ENCODE data around the gene TDRD1. TPM values are rescaled to one million over a fixed set of nuclear protein-coding genes. Genes with fewer than 3 reads are reported as not detected.

Gene TDRD1
- total and polyA plus RNA-seq, 10 of the 15 experiments (the other 5 are each of a cell fraction or from before 2014, with no cell fraction given) = 0.03 to 0.04 TPM; not detected in 8

- no TSS peak for BruUV-seq (replicated peaks)
- whole genome bisulfite sequencing (ENCODE audit: insufficient coverage, insufficient replicate concordance, low lambda C conversion rate, missing lambda C conversion rate) = 96% methylated on average over 3 of the region's 3 CpGs
- no peak overlapping the region for H2AFZ ChIP-seq (ENCODE audit: control insufficient read depth, low read depth, low read length)
- CTCF ChIA-PET = no interaction called here
- no peaks in the 10 kb centered on the region for H3K27me3 ChIP-seq (replicated peaks in 1 of 2; ENCODE audit: control insufficient read depth in 2 of 2, insufficient read depth in 2 of 2, low read length in 1 of 2)
- H3K9me3 ChIP-seq (replicated peaks; ENCODE audit: control insufficient read depth, insufficient read depth, low read length) = peaks cover 4% of the 10 kb centered on the region
- no peak overlapping the region for H3K9ac ChIP-seq (ENCODE audit: control insufficient read depth, insufficient read depth, low read length)
- no peak overlapping the region for H3K4me2 ChIP-seq (ENCODE audit: control insufficient read depth, insufficient read depth)
- peaks cover 0 to 3% of the 10 kb centered on the region in 2 experiments; a peak in 2 of 4 replicates for H3K36me3 ChIP-seq (ENCODE audit: control insufficient read depth in 2 of 2, insufficient read depth in 2 of 2, low read length in 1 of 2)
- no peak for ATAC-seq
- no peak for DNase-seq (ENCODE audit: low read depth, low spot score)
- H4K20me1 ChIP-seq (ENCODE audit: control insufficient read depth, insufficient read depth) = no peaks in the 10 kb centered on the region
- RAD21 ChIA-PET (ENCODE audit: unreplicated experiment) = interaction anchor here (0.6 kb wide), 1 partner anchor 178 kb away, joined by 4 read pairs; no protein-coding TSS in a partner anchor
- H3K27ac ChIP-seq (ENCODE audit: control insufficient read depth, insufficient read depth) = no peak overlapping the region
- H3K4me1 ChIP-seq (ENCODE audit: control insufficient read depth, insufficient read depth, low read length) = peaks cover 5% of the 10 kb centered on the region
- intact Hi-C loops (cut with micrococcal nuclease; ENCODE audit: unreplicated experiment) (no loop called here), in situ Hi-C loops (cut with MboI) (no loop called here)
- POLR2A ChIA-PET = no interaction called here
- SMC1A ChIA-PET (ENCODE audit: uncharacterized antibody, unreplicated experiment) = no interaction called here
- peaks cover 12% of the 10 kb centered on the region for H3K79me2 ChIP-seq (ENCODE audit: control insufficient read depth, insufficient read depth, low read length)
- no peak for FAIRE-seq
- no peak overlapping the region for H3K4me3 ChIP-seq
- TF ChIP-seq MXI1 (IDR thresholded peaks at IDR 0.05; ENCODE audit: low read depth, low read length) (no peak), CEBPZ (IDR thresholded peaks at IDR 0.05; ENCODE audit: low read depth, low read length) (no peak), POLR2AphosphoS5 (IDR thresholded peaks at IDR 0.05; ENCODE audit: low read length) (no peak), NR2F1 (conservative IDR thresholded peaks at IDR 0.05) (no peak), SMAD5 (IDR thresholded peaks at IDR 0.05; ENCODE audit: low read depth) (no peak), BHLHE40 (IDR thresholded peaks at IDR 0.05; ENCODE audit: borderline replicate concordance in 1 of 2, low read depth in 2 of 2, low read length in 1 of 2) (no peak), CREB1 (IDR thresholded peaks at IDR 0.05; ENCODE audit: low read depth) (no peak), ASH2L (IDR thresholded peaks at IDR 0.05; ENCODE audit: borderline replicate concordance, low read depth) (no peak), JUND (IDR thresholded peaks at IDR 0.05; ENCODE audit: low read depth, low read length) (no peak), TARDBP (IDR thresholded peaks at IDR 0.05; ENCODE audit: borderline replicate concordance) (no peak), NR2C1 (IDR thresholded peaks at IDR 0.05) (no peak), RELA (IDR thresholded peaks at IDR 0.05; ENCODE audit: borderline replicate concordance, partially characterized antibody) (no peak), POU2F2 (IDR thresholded peaks at IDR 0.05; ENCODE audit: borderline replicate concordance, low read depth, low read length) (no peak), FOS (IDR thresholded peaks at IDR 0.05; ENCODE audit: borderline replicate concordance, extremely low read depth, insufficient read length) (no peak)
- TF ChIP-seq, protein P1, sequence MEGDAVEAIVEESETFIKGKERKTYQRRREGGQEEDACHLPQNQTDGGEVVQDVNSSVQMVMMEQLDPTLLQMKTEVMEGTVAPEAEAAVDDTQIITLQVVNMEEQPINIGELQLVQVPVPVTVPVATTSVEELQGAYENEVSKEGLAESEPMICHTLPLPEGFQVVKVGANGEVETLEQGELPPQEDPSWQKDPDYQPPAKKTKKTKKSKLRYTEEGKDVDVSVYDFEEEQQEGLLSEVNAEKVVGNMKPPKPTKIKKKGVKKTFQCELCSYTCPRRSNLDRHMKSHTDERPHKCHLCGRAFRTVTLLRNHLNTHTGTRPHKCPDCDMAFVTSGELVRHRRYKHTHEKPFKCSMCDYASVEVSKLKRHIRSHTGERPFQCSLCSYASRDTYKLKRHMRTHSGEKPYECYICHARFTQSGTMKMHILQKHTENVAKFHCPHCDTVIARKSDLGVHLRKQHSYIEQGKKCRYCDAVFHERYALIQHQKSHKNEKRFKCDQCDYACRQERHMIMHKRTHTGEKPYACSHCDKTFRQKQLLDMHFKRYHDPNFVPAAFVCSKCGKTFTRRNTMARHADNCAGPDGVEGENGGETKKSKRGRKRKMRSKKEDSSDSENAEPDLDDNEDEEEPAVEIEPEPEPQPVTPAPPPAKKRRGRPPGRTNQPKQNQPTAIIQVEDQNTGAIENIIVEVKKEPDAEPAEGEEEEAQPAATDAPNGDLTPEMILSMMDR (IDR thresholded peaks at IDR 0.05 in 2 of 3, conservative IDR thresholded peaks at IDR 0.05 in 1 of 3; ENCODE audit: control insufficient read depth in 2 of 3, extremely low read depth in 1 of 3, insufficient read depth in 1 of 3, low read depth in 3 of 3, low read length in 3 of 3) = no peak
- TF ChIP-seq, protein P2, sequence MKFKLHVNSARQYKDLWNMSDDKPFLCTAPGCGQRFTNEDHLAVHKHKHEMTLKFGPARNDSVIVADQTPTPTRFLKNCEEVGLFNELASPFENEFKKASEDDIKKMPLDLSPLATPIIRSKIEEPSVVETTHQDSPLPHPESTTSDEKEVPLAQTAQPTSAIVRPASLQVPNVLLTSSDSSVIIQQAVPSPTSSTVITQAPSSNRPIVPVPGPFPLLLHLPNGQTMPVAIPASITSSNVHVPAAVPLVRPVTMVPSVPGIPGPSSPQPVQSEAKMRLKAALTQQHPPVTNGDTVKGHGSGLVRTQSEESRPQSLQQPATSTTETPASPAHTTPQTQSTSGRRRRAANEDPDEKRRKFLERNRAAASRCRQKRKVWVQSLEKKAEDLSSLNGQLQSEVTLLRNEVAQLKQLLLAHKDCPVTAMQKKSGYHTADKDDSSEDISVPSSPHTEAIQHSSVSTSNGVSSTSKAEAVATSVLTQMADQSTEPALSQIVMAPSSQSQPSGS (IDR thresholded peaks at IDR 0.05; ENCODE audit: low read length) = no peak
- TF ChIP-seq, protein P3, sequence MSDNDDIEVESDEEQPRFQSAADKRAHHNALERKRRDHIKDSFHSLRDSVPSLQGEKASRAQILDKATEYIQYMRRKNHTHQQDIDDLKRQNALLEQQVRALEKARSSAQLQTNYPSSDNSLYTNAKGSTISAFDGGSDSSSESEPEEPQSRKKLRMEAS (IDR thresholded peaks at IDR 0.05; ENCODE audit: low read depth, low read length) = no peak
Observed at GRCh38 chr10:114166043-114166442, 13.1 kb upstream of the TDRD1 start.
